ENCODE data around the gene MED13.
"Not testable (repeated sequence)": the region's sequence is repeated elsewhere in the genome, so short reads cannot be mapped to it uniquely, and the experiment has no call there.

The MED13 gene

DNA sequence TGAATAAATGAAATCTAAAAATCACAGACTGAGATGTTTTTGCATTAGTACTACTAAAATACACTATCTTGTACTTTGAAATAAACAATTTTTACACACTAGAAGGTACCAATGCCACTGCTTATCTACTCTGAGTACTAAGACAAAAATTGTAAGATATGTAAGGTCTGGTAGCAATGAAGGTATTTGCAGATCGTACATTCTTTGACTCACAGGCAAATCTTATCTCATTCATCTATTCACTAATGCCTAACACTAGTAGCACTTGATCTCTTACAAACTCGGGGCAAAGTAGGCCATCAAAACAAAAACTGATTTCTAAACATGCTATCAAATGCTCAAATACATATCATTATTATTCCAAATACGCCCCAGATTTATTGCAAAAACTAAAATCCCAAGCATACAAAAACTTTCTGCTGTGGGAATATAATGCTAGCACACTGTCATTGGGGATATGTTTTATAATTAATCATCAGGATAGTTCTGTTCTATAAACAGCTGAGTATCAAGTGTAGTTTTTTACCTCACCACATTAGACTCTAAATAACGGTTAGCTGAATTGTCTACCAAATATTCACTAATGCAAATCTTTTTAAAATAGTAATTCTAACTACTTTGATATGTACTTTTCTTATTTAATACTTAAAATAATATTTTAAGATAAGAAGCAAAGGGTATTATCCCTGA lies 68.0 kb downstream of the MED13 start:
- DNase-seq = no peak

DNA sequence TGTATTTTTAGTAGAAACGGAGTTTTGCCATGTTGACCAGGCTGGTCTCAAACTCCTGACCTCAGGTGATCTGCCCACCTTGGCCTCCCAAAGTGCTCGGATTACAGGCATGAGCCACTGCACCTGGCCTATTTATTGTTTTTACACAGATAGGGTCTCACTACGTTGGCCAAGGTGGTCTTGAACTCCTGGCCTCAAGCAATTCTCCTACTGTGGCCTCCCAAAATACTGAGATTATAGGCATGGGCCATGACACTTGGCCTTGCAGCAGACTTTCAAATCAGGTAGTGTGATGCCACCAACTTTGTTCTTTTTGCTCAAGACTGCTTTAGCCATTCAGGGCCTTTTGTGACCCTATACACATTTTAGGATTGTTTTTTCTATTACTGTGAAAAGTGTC lies 75.6 kb downstream of the MED13 start:
- no peak for DNase-seq

DNA sequence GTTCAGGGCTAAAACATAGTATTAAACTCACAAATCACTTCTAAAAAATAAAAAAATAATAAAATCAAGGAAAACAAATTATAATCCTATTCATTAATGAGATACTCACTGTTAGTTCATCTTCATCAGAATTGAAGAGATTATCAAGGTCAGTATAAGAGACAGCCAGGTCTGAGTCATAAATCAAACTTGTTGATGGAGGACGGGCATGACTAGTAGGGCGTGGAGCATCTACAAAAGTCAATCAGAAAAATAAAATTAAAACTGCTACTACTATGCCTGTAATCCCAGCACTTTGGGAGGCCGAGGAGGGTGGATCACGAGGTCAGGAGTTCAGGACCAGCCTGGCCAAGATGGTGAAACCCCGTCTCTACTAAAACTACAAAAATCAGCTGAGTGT lies 78.2 kb downstream of the MED13 start:
- no peak for DNase-seq

DNA sequence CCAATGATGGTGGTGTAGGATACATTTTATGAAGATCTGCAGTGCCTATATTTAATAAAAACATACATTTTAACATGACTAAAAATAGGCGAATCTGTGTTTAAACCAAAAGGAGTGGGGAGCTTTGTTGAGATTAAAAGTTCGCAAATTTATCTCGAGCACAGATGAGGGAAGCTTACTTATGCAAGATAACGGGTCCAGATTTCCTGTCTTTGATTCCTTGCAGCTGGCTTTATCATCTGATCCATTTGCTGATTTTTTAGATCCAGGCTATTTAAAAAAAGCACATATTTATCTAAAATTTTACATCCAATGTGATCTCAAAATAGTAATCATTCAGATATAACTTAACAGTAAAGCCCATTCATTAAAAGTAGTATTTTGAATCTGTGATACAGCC lies 80.3 kb downstream of the MED13 start:
- no peak for DNase-seq

DNA sequence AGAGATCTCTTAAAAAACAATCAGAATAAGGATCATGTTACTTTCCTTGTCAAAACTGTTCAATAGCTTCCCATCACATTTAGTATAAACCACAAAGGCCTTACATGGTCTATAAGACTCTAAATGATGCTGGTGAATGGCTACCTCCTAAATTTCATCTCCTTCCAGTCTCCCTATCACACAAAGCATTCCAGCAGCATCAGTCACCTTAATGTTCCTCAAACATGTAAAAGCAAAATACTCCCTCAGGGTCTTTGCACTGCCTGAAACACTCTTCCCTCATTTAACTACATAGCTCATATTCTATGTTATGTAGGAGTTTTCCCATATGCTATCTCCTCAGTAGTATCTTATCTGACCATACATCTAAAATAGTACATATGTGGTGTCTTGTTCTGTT lies 83.8 kb downstream of the MED13 start:
- DNase-seq = no peak

DNA sequence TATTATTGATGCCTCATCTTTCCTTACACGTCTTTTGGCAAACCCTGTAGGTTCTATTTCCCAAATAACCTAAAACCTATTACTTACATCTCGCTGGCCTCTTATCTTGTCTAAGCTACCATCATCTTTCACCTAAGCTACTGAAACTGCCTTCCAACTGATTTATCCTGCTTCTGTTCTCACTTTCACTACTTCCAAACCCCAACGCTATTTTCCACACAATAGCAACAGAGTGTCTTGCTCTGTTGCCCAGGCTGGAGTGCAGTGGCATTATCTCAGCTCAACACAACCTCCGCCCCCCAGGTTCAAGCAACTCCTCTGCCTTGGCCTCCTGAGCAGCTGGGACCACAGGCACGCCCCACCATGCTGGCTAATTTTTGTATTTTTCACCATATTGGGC lies 84.5 kb downstream of the MED13 start:
- DNase-seq = no peak

DNA sequence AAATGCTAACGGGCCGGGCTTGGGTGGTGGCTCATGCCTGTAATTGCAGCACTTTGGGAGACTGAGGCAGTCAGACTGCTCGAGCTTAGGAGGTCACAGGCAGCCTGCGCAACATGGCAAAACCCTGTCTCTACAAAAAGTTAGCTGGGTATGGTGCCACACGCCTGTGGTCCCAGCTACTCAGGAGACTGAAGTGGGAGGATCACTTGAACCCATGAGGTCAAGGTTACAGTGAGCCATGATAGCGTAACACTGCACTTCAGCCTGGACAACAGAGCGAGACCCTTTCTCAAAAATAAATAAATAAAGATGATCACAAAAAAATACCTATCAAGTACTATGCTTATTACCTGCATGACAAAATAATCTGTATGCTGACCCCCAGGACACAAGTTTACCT lies 91.0 kb downstream of the MED13 start:
- DNase-seq = no peak

DNA sequence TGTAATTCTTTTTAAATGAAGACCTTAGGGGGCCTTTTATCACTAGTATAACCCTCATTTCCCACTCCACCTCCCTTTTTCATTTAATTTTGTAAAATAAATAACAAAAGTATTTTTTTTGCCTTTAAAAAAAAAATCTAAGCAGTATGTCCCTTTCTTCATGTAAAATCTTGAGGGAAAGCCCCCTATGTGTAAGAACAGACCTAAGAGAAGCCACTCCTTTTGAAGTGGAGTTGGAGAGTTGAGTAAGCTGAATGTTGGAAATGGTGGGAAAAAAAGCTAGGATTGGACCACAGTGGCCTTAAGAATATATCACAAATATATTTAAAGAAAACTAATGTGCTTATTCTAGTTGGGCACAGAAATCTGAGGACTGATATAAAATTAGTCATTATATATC lies 92.8 kb downstream of the MED13 start:
- no peak for DNase-seq

DNA sequence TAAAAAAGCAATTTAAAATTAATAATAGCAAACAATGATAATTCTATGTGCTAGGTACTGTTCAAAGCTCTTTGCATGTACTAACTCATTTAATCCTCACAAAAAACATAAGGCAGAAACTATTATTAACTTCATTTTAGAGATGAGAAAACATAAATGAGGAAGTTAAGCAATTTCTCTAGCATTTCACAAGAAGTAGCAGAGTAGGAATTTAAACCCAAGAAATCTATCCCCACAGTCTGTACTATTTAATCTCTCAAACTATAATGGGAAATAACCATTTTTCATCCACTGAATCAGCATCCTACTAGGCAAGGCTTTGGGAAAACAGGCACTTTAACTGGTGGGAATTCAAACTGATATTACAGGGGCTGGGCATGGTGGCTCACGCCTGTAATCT lies 95.0 kb downstream of the MED13 start:
- DNase-seq = peak; percentile 43

DNA sequence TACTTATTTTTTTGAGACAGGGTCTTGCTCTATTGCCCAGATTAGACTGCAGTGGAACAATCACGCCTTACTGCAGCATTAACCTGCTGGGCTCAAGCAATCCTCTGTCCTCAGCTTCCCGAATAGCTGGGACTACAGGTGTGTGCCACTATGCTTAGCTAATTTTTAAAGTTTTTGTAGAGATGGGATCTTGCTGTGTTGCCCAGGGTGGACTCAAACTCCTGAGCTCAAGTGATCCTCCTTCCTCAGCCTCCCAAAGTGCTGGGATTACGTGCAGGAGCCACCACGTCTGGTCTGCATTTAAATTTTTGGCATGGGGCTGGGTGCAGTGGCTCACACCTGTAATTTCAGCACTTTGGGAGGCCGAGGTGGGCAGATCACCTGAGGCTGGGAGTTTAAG lies 96.3 kb downstream of the MED13 start:
- no peak for DNase-seq

DNA sequence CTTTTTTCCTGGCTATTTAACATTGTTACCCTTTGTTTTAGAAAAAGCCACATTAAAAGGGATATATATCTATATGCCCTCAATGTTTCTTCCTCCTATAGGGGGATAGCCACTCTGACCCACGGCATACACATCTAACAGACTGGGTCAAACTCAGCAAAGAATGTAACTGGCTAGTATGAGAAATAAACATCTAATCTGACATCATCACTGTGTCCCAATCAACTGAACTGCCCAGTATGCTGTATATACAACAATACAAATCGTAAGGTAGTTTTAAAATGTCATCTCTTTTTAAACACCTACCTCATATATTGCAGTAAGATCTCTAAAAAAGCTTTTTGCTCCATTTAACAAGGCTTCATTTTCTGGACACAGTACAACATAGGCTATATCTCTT lies 97.3 kb downstream of the MED13 start:
- DNase-seq = no peak

DNA sequence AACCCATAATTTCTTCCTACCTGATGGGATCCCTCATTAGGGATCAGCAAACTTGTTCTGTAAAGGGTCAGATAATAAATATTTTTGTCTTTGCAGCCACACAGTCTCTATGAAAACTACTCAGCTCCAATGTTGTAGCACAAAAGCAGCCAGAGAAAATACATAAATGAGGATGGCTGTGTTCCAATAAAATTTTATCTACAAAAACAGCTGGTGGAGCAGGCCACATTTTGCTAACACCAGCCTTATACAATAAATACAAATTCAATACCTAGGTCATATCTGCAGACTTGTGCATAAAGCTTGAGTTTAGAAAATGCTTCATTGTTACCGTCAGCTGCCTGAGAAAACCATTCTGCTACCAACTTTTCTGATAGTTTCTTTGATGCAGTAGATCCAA lies 98.9 kb downstream of the MED13 start:
- peak; percentile 89 for DNase-seq

DNA sequence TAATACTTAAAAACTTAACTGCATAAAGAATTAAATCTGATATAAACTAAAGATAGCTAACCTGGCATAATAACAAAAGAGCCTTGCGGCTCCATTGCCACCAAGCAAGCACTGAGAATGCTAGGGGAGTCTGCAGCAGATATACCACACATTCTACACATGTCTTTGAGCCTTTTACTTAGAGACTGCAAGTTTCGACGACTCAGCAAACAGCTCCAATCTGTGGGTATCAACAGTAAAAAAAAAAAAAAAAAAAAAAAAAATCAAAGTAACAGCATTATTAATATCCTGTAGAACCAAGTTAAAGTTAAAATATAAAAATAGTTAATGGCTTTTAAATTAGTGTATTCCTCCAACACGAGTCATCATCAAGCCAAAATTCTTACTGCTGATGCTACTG lies 109.5 kb downstream of the MED13 start:
- no peak for DNase-seq

DNA sequence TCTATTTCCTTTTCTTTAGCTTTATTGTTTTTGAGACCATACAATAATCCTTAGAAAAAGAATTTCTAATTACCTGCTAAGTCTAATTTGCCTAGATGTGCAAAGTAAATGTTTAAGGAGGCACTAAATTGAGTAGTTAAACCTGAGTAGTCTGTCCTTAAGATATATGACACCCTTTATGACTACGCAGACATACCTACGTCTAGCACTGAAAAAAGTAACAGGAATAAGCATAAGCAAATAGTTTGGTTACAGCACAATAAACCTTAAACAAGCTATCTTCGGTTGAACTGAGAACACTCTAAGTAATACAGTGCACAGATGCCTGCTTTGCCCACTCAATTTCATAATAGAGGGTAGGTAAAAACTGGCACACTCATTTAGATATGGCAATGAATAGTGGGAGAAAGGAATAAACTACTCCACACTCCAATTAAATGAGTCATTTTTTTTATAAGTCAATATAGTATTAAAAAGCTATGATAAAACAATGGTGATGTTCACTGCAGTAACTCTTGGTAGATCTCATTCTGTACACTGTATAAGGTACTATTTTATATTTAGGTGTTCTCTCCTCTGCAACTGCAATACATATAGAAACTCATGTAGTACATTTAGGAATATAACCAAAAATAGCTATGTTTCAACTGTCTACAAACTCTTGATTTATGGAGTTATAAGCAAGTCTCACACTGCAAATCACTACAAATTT lies 117.6 kb downstream of the MED13 start:
- no peak for DNase-seq

DNA sequence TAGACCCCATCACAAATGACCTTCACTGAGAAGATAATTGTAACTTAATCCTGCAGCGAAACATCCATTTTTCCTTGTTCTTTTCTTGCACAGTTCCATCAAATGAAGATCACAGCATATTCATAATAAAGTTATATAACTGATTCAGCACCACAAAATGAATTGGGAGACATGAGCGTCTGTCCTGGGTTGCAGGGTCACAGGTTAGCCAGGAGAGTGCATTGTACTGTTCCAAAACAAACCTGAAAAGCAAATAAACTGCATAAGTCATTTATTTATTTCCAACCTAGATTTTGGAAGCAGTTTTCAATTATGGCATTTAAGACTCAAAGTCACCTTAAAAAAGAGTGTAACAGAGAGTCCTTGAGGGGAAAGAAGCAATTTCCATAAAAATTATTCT lies 118.7 kb downstream of the MED13 start:
- DNase-seq = no peak

DNA sequence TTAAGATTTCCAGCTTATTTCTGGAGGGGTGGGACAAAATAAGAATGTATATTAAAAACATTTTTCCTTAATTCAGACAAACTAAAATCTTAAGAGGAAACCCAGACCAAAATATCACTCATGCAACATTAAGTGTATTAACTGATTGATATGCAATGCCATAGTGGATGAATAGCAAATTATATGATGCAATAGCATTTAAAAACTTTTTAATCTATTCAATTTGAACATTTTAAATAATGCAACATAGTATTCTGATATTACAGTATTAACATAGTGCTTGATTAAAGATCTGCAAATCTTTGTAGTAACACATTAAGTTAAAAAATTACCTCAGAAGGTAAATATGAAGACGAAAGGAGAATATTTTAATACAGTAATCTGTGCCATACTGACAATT lies 122.0 kb downstream of the MED13 start:
- DNase-seq = no peak

DNA sequence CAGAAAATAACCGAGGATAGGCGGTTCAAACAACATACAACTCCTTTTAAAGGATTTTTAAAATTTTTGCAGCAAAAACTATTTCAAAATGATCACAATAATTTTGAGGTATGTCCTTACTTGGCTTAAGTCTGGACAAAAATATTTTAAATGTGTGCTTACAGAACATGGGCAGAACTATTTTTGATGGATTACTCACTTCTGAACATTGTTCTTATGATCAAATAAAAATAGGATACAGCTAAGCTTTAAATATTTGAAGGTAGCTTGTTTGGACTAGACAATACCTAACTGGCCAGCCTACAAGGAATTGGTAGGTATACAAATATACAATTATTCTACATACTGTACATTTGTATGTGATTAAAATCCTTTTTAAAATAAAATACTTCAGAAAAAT lies 123.0 kb downstream of the MED13 start:
- DNase-seq = no peak

DNA sequence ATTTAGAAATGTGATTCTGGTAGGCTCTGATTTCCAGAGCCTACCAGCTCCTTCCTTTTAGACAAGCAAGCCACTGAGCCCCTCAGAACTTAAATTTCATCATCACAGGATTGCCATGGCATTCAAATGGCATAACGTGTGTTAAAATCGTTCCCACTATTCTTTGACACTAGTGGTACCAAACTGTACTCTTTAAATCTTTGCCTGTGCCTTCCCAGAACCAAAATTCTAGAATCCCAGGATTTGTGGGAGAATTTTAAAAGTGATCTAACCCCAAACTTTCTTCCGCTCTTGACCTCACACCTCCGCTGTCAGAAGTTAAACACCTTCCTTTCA lies 137.0 kb downstream of the MED13 start:
- no peak for DNase-seq

DNA sequence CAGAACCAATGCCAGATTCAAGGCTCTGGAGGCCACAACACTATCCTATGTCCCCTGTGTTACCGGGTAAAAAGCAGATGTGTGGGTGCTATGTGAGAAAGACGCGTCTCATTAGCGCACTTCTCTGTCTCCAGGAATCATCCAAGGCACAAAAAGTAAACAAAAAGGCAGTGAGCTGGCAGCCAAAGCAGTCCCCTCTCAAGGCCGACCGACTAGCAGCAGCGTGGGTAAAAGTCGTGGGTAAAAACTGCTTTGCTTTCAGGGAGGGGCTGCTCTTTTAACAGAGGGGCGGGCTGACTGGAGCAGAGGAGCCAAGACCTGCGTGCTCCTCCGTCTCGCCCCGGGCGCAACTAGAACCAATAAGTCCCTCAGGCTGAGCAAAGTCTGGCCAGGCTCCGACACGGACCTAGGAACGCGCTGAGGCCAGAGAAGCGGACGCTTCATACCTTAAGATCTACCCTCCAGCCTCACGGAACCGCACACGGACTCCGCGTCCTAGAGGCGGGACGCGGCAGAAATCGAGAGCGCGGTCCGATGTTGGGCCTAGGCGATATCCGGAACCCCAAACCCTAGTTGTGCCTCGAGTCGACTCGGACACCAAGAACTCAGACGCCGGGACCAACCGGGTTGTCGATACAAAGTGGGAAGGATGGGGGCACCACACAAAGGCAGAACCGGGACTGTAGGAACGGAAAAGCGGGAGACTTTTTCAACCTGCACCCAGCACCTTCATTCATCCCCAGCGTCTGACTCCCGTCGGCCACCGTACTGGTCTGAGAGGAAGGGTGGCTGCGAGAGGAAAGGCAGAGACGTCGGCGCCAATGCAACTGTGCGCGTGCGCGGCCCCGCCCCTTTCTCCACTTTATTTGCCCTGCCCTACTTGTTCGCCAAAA lies 137.6 kb downstream of the MED13 start, which contains the start of gene INTS2:
TSS of gene INTS2 (minus strand) at position 775 of the 893 bp plus-strand sequence. CDS start 1,338 bp downstream, outside the sequence.
- peak; percentile 97 for DNase-seq

DNA sequence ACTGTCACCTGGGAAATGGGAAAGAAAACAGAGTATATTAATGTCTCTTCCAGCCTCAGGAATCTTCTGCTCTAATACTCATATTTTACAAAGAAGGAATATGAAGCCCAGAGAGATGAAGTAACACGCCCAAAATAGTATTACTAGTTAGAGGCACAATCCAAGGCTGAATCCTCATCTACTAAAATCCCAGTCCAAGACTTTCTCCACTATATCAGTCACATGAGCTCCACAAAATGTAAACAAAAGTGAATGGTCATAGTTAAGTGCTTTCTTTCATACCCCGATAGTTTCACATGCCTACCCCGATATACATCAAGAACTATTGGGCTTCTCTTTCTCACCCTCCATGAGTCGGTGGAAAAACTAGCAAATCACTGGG lies 138.3 kb downstream of the MED13 start:
- DNase-seq = no peak

DNA sequence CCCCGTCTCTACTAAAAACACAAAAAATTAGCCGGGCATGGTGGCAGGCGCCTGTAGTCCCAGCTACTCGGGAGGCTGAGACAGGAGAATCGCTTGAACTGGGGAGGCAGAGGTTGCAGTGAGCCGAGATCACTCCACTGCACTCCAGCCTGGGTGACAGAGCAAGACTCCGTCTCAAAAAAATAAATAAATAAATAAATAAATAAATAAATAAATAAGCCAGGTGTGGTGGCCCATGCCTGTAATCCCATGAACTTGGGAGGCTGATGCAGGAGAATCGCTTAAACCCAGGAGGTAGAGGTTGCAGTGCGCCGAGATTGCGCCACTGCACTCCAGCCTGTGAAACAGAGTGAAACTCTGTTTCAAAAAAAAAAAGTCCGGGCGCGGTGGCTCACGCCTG lies 149.9 kb downstream of the MED13 start:
- DNase-seq = not testable (repeated sequence)

DNA sequence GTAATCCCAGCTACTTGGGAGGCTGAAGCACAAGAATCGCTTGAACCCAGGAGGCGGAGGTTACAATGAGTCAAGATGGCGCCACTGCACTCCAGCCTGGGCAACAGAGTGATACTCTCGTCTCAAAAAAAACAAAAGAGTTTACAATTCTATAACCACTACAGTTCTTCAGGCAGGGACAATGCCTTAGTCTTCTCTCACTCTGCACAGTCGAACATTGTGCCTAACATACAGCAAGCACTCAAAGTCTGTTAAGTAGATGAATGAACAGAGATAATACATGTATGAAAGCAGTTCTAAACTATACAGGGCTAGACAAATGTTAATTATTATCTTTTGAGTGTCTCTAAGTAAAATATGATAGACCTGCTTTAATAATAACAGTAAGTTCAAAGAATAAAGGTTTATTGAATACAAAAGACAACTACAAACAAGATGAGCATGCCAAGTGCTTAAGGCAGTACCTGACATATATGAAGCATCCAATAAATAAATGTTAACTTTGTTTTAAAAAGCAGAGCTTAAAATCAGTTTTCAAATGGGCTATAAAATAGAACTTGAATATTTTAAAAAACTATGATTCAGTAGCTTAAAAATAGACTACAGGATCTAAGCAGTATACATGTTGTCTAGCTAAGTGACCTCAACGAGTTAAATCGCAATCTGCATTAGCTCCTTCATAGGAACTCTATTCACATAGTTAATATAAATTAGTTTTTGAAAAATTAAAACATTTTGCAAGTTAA lies 156.6 kb downstream of the MED13 start:
- no peak for DNase-seq

DNA sequence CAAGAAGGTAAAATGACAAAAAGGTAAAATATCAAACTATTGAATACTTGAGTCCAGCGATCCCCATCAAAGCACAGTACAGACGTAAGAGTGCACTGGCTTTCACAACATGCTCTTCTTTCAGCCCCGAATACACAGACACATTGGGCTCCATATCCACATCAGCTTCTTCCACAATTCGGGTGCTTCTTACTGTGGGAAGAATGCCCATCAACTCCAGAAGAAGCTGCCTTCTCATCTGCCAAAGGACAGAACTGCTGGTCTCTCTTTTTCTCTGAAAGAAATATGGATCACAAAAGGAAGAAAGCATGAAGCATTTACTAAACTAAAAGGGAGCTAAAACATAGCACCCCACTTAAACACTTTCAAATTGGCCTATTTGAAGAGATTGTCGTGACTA lies 157.7 kb downstream of the MED13 start:
- DNase-seq = no peak

Measured in hematopoietic multipotent progenitor cell treated with erythropoietin and hydrocortisone succinate and interleukin-3 and kit ligand, for 6 days (in vitro differentiated cells).